ENCODE results near the gene ZNF569. TPM values are rescaled to one million over a fixed set of nuclear protein-coding genes. Genes with fewer than 3 reads are reported as not detected.

Gene ZNF569
- total and polyA plus RNA-seq, 2 of the 13 experiments (the other 11 are each of a cell fraction or from before 2014, with no cell fraction given), result 1.4 to 5.7 TPM

DNA sequence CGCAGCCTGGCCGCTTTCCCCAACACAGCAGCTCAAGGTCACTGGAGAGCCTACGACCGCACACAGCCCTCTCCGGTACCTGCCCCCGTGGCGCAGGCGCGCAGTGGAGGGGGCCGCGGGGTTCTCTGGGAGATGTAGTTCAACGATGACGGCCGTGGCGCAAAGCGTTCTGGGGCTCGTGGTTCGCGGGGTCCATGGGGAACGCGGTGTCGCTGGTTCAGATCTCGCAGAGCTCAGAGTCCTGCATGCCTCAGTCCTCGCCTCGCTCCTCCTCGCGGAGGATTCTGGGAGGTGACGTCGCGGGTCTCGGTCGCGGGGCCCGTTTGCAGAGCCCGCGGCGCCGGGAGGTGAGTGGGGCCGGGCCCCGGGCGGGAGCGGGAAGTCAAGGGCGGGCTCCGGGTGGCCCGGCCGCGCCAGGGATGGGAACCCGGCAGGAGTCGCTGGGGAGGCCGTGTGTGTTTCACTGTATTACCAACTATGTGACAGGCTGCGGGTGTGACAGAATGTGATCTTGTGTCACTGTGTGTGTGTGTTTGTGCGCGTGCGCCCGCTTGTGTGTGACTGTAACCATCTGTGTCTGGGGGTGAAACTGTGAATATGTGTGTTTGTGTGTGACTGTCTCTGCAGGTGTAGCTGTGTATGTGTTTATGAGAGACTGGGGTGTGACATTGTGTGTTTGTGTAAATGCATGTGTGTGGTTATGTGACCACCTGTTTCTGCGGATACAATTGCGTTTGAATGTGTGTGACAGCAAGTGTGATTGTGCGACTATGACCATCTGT lies 96.2 kb downstream of the ZNF569 start, which contains the start of gene ZNF527 (continued):
- TF ChIP-seq MXI1 (IDR thresholded peaks at IDR 0.05; ENCODE audit: borderline replicate concordance, low read depth, low read length), result peak; percentile 82; the same call in 2 of the 3 replicates
- TF ChIP-seq SNAI1 (CRISPR knock-in tag; IDR thresholded peaks at IDR 0.05; ENCODE audit: borderline replicate concordance), result no peak
- TF ChIP-seq RAD21 (CRISPR knock-in tag; IDR thresholded peaks at IDR 0.05), result peak; percentile 47; the same call in 1 of the 2 replicates
- TF ChIP-seq, protein P1, sequence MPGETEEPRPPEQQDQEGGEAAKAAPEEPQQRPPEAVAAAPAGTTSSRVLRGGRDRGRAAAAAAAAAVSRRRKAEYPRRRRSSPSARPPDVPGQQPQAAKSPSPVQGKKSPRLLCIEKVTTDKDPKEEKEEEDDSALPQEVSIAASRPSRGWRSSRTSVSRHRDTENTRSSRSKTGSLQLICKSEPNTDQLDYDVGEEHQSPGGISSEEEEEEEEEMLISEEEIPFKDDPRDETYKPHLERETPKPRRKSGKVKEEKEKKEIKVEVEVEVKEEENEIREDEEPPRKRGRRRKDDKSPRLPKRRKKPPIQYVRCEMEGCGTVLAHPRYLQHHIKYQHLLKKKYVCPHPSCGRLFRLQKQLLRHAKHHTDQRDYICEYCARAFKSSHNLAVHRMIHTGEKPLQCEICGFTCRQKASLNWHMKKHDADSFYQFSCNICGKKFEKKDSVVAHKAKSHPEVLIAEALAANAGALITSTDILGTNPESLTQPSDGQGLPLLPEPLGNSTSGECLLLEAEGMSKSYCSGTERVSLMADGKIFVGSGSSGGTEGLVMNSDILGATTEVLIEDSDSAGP (CRISPR knock-in tag; IDR thresholded peaks at IDR 0.05; ENCODE audit: borderline replicate concordance), result peak; percentile 89
- TF ChIP-seq MIXL1 (CRISPR knock-in tag; IDR thresholded peaks at IDR 0.05), result 0 out of 2 replicates have a peak, but pooled peaks have one; percentile 37
- TF ChIP-seq, protein P2, sequence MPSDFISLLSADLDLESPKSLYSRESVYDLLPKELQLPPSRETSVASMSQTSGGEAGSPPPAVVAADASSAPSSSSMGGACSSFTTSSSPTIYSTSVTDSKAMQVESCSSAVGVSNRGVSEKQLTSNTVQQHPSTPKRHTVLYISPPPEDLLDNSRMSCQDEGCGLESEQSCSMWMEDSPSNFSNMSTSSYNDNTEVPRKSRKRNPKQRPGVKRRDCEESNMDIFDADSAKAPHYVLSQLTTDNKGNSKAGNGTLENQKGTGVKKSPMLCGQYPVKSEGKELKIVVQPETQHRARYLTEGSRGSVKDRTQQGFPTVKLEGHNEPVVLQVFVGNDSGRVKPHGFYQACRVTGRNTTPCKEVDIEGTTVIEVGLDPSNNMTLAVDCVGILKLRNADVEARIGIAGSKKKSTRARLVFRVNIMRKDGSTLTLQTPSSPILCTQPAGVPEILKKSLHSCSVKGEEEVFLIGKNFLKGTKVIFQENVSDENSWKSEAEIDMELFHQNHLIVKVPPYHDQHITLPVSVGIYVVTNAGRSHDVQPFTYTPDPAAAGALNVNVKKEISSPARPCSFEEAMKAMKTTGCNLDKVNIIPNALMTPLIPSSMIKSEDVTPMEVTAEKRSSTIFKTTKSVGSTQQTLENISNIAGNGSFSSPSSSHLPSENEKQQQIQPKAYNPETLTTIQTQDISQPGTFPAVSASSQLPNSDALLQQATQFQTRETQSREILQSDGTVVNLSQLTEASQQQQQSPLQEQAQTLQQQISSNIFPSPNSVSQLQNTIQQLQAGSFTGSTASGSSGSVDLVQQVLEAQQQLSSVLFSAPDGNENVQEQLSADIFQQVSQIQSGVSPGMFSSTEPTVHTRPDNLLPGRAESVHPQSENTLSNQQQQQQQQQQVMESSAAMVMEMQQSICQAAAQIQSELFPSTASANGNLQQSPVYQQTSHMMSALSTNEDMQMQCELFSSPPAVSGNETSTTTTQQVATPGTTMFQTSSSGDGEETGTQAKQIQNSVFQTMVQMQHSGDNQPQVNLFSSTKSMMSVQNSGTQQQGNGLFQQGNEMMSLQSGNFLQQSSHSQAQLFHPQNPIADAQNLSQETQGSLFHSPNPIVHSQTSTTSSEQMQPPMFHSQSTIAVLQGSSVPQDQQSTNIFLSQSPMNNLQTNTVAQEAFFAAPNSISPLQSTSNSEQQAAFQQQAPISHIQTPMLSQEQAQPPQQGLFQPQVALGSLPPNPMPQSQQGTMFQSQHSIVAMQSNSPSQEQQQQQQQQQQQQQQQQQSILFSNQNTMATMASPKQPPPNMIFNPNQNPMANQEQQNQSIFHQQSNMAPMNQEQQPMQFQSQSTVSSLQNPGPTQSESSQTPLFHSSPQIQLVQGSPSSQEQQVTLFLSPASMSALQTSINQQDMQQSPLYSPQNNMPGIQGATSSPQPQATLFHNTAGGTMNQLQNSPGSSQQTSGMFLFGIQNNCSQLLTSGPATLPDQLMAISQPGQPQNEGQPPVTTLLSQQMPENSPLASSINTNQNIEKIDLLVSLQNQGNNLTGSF (CRISPR knock-in tag; IDR thresholded peaks at IDR 0.05), result no peak; the same call in 1 of the 2 replicates
- TF ChIP-seq ZNF343 (CRISPR knock-in tag; IDR thresholded peaks at IDR 0.05), result no peak
- no peak for TF ChIP-seq PAX8 (CRISPR knock-in tag; IDR thresholded peaks at IDR 0.05; ENCODE audit: borderline replicate concordance)
- TF ChIP-seq, protein P3, sequence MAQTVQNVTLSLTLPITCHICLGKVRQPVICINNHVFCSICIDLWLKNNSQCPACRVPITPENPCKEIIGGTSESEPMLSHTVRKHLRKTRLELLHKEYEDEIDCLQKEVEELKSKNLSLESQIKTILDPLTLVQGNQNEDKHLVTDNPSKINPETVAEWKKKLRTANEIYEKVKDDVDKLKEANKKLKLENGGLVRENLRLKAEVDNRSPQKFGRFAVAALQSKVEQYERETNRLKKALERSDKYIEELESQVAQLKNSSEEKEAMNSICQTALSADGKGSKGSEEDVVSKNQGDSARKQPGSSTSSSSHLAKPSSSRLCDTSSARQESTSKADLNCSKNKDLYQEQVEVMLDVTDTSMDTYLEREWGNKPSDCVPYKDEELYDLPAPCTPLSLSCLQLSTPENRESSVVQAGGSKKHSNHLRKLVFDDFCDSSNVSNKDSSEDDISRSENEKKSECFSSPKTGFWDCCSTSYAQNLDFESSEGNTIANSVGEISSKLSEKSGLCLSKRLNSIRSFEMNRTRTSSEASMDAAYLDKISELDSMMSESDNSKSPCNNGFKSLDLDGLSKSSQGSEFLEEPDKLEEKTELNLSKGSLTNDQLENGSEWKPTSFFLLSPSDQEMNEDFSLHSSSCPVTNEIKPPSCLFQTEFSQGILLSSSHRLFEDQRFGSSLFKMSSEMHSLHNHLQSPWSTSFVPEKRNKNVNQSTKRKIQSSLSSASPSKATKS (CRISPR knock-in tag; IDR thresholded peaks at IDR 0.05), result no peak
- TF ChIP-seq, protein P4, sequence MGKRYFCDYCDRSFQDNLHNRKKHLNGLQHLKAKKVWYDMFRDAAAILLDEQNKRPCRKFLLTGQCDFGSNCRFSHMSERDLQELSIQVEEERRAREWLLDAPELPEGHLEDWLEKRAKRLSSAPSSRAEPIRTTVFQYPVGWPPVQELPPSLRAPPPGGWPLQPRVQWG (CRISPR knock-in tag; IDR thresholded peaks at IDR 0.05; ENCODE audit: borderline replicate concordance, low read depth), result no peak
- no peak for TF ChIP-seq PTBP1 (IDR thresholded peaks at IDR 0.05; ENCODE audit: low read depth, low read length, poor library complexity, severe bottlenecking)
- no peak; the same call in 1 of the 2 replicates for TF ChIP-seq RFX5 (IDR thresholded peaks at IDR 0.05; ENCODE audit: low read depth, low read length)
- 0 out of 2 replicates have a peak, but pooled peaks have one; percentile 7 for TF ChIP-seq TCF7 (IDR thresholded peaks at IDR 0.05; ENCODE audit: low read depth)
- TF ChIP-seq, protein P5, sequence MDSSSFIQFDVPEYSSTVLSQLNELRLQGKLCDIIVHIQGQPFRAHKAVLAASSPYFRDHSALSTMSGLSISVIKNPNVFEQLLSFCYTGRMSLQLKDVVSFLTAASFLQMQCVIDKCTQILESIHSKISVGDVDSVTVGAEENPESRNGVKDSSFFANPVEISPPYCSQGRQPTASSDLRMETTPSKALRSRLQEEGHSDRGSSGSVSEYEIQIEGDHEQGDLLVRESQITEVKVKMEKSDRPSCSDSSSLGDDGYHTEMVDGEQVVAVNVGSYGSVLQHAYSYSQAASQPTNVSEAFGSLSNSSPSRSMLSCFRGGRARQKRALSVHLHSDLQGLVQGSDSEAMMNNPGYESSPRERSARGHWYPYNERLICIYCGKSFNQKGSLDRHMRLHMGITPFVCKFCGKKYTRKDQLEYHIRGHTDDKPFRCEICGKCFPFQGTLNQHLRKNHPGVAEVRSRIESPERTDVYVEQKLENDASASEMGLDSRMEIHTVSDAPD (CRISPR knock-in tag; IDR thresholded peaks at IDR 0.05), result 0 out of 2 replicates have a peak, but pooled peaks have one; percentile 53
- TF ChIP-seq, protein P6, sequence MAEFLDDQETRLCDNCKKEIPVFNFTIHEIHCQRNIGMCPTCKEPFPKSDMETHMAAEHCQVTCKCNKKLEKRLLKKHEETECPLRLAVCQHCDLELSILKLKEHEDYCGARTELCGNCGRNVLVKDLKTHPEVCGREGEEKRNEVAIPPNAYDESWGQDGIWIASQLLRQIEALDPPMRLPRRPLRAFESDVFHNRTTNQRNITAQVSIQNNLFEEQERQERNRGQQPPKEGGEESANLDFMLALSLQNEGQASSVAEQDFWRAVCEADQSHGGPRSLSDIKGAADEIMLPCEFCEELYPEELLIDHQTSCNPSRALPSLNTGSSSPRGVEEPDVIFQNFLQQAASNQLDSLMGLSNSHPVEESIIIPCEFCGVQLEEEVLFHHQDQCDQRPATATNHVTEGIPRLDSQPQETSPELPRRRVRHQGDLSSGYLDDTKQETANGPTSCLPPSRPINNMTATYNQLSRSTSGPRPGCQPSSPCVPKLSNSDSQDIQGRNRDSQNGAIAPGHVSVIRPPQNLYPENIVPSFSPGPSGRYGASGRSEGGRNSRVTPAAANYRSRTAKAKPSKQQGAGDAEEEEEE (CRISPR knock-in tag; IDR thresholded peaks at IDR 0.05; ENCODE audit: borderline replicate concordance), result no peak; the same call in 1 of the 2 replicates

All from HepG2 (cell line).